ENCODE measurements around the gene GRB7.
A peak's percentile ranks its signal among the peaks of the same experiment; 100 is the strongest.

The GRB7 gene

DNA sequence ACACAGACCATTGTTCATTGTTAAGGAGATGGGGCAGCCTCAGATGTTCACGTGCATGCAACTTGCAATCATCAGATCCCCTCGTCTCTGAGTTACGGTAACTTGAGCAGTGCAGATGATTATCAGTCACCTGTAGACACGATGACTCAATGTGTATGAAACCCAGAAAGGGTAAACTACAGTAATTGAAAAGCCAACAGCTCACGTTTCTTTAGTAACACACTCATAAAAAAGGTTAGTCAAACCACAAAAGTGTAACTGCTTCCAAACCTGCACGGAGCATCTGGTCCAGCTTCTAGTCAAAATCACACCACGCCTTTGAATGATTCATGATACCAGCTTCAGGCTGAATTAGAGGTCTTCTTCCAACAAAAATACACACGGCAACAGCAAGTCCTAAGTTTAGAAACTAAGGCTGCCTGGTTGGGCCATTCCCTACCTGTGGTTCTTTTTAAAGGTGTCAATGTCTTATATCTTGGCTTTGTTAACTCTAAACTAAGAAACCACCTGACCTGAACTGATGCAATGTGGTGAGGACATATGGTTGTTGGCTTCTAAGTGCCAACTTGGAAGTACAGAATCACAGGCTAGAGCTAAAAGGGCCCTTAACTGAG is 32.3 kb downstream of the GRB7 start:
- DNase-seq (ENCODE audit: low spot score): peak; percentile 74
- FAIRE-seq: no peak

GRCh38 chr17:39772415-39772814 is 34.7 kb downstream of the GRB7 start:
- no peak for FAIRE-seq

DNA sequence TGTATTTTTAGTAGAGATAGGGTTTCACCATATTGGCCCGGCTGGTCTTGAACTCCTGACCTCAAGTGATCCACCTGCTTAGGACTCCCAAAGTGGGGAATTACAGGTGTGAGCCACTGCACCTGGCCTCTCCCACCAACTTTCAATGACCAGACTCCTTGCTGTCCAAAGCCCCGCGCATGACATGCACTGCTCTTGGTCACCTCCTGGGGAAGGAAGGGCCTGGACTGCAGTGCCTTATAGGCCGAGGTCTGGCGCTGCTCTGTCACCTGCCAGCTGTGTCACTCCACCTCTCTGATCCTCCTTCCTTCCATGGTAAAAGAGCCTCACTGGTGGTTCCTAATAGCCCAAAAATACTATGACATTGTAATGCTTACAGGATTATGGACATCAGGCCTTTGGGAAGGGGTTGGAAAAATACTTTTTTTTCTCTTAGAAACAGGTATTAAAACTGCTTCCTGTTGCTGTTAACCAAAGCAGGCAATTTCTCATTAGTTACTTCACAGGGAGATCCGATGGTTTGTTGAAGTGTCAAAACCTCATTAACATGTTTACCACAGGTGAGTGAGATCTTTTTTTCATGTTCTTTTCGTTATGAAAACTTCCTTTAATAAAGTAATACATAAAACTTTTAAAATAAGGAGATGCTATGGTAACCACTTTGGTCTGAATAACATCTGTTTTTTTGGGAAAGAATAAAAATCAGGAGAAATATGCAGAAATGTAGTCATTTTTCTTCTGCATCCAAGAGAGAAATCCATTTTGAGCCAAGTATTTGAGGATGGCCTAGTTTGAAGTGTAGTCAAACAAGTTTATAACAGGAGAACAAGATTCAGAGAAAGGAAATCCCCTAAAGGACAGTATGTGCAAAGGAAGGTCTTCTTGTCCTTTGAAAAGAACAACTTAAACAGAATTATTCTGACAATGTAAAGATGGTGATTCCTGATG is 35.5 kb downstream of the GRB7 start:
- DNase-seq (ENCODE audit: low spot score): no peak
- no peak for FAIRE-seq

More at GRCh38 chr17:39772415-39772814, 34.7 kb downstream of the GRB7 start:
- DNase-seq (ENCODE audit: low spot score): no peak

DNA sequence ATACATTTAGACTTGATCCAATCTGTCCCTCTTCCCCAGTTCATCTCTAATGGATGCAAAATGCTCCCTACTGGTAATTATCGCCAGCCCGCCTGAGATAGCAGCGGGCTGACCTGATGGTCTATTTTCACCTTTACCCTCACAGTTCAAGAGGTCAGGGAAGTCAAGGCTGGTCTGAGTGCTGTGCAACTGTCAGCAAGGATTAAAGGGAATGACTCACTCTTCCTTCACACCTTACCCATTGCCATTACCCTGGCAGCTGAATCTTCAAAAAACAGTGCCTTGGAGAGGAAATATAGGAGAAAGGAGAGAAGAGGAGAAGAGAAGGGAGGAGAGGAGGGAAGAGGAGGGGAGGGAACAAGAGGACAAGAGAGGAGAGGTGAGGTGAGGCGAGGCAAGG is 36.3 kb downstream of the GRB7 start:
- DNase-seq (ENCODE audit: low spot score) (no peak), FAIRE-seq (no peak)

GRCh38 chr17:39775031-39775430 is 37.3 kb downstream of the GRB7 start:
- FAIRE-seq (no peak), DNase-seq (ENCODE audit: low spot score) (no peak)

DNA sequence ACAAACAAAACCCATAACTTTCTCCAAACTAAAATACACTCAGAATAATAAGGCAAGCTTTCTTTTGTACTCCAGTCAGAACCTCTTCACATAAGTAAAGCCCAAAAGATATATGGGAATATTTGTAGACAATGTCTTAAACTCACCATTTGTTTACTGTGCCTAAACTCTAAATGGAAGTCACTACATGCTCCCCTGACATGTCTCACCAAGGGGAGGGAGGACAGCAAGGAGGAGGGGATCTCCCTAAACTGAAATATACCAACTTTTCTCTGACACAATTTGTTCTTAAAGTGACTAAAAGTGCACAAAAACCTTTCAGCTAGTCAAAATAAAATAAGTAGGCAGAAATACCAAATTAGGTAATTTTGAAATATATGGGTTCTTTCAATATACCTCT is 38.5 kb downstream of the GRB7 start:
- FAIRE-seq: no peak

GRCh38 chr17:39777534-39778365 is 40.0 kb downstream of the GRB7 start:
- no peak for FAIRE-seq

More for the DNA sequence above, 38.5 kb downstream of the GRB7 start:
- DNase-seq (ENCODE audit: low spot score): no peak

GRCh38 chr17:39781031-39781860 is 43.5 kb downstream of the GRB7 start:
- FAIRE-seq: no peak
- no peak for DNase-seq (ENCODE audit: low spot score)

More at GRCh38 chr17:39777534-39778365, 40.0 kb downstream of the GRB7 start:
- DNase-seq (ENCODE audit: low spot score): no peak

- FAIRE-seq (no peak), DNase-seq (ENCODE audit: low spot score) (no peak)
Measured at GRCh38 chr17:39781861-39782213, 44.1 kb downstream of the GRB7 start.

DNA sequence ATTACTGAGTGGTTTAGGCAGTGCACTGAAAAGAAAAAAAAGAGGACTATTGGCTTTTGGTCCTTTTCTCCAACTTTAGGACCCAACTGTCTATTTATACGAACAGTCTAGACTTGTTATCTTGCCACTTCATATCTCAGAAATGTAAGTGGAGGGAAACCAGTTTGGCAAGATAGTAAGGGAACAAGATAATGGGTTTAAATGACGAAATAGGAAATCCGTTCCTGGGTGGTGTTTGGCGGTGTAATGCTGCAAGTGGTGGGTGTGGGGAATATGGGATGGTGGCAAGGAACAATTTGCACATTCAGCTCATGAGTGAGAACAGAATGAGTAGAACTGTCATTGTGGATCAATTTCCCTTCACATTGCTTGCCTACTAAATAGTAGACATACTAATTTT is 44.7 kb downstream of the GRB7 start:
- FAIRE-seq (peak; percentile 35), DNase-seq (ENCODE audit: low spot score) (no peak)

DNA sequence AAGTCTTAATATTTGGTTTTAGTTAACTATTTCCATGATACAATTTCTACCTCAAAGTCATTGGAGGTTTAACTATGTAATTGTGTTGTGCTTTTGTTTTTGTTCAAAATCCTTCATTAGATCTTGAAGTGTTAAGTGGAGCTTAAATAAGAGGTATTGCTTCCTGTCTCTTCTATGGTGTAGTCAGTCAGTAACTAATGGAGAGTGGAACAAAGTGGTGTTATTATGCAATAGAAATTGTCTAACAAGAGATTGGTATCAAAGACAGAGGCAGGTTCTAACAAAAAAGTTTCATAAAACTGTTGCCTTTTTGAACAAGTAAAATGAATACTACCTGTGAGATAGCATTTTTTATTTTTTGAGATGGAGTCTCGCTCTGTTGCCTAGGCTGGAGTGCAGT is 45.2 kb downstream of the GRB7 start:
- DNase-seq (ENCODE audit: low spot score) (no peak), FAIRE-seq (no peak)

GRCh38 chr17:39787041-39787440 is 49.3 kb downstream of the GRB7 start:
- DNase-seq (ENCODE audit: low spot score) (no peak), FAIRE-seq (no peak)

DNA sequence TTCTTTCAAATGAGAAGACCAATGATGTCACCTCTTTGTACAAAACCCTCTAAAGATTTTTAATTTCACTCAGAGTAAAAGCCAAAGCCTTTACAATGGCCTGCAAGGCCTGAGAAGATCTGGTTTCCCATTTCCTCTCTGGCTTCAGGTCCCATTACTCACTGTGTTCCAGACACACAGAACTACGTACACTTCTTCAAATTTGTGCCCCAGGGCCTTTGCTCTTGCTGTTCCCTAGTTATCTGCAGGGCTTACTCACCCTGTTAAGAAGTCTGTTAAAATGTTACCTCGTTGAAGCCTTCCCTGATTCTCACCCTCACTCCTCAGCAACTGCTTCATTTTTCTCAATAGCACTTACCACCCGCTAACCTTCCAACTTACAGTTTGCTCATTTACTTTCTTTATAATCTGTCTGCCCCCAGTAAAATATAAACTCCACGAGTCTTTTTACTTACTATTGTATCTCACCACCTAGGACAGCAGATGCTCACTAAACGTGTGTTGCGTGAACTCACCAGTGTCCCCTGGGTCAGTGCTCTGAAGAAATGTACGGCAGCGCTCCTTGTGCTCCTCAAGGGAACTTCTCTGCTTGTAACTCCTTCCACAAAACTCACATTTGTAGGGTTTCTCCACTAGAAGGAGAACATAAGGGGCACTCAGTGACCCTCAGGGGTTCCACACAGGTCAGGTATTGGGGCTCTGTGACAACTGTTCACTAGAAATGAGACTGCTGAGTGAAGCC is 50.2 kb downstream of the GRB7 start:
- FAIRE-seq: no peak
- no peak for DNase-seq (ENCODE audit: low spot score)

DNA sequence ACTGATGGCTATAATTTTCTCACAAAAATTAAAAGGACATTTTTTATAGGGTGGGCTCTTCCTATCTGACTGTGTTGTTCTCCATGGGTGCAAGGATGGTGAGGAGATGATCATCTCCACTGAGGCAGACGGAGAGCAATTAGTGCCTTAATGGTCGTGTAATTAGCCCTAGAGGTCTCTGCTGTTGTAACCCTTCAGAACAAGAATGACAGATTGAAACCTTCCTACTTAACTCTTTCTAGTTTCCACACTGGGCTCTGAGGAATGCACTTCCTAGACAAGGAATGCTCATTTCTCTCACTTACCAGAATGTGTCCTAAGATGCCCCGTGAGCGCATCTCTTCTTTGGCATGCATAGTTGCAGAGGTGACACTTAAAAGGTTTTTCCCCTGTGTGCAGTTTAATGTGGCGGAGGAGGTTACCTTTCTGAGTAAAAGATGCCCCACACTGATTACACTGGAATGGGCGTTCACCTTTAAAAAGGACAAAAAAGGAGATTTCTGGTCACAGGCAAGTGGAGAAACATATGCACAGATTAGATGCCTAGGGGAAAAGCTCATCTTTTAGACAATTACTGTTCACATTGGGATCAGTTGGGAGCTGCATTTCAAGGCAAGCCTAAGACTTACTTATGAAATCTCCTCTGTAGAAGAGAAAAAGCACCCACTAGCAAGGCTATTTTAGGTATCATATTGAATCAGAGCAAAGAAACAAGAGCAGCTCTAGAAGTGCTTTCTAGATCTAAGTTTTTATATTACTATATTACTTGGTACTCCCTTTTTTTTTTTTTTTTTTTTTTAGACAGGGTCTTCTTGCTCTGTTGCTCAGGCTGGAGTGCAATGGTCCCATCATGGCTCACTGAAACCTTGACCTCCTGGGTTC is 53.6 kb downstream of the GRB7 start:
- DNase-seq (ENCODE audit: low spot score) (no peak), FAIRE-seq (no peak)

GRCh38 chr17:39792526-39793221 is 54.9 kb downstream of the GRB7 start:
- DNase-seq (ENCODE audit: low spot score) (no peak), FAIRE-seq (no peak)

DNA sequence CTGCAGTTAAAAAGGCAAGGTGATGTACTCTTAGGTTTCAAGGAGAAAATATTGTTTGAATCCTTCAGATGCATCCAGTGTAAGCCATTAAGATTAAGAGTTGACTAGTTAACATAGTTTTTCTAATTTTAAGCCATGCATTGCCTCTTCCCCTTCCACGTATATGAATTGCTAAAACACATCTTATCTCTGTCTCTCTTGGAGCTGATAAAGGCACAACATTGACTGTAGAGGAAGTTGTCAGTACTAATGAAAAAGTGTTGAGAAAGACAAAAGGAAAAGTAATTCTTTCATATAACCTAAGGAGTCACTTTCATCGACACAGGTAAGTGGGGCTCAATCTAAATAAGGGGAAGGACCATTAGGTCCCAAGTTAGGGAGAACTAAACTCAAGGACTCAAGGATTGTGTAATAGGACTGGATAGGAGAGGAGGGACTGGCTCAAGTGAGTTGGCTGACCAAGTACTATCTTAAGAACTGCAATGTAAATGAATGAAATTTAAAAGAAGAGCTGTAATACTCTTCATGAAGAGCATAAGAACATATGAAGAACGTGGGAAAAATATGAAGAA is 55.6 kb downstream of the GRB7 start:
- FAIRE-seq (no peak), DNase-seq (ENCODE audit: low spot score) (no peak)

- FAIRE-seq (peak; percentile 23), DNase-seq (ENCODE audit: low spot score) (no peak)
Measured at GRCh38 chr17:39794249-39794970, 56.7 kb downstream of the GRB7 start.
